ENCODE data around the gene AP1B1.
A peak's percentile ranks its signal among the peaks of the same experiment; 100 is the strongest.
"Not testable (repeated sequence)": the region's sequence is repeated elsewhere in the genome, so short reads cannot be mapped to it uniquely, and the experiment has no call there.

AP1B1 gene

GRCh38 chr22:29386708-29387107 lies 1.7 kb downstream of the AP1B1 start:
- DNase-seq (ENCODE audit: low read depth): no peak

GRCh38 chr22:29385748-29386147 lies 2.6 kb downstream of the AP1B1 start:
- DNase-seq (ENCODE audit: low read depth): no peak

GRCh38 chr22:29385151-29385704 lies 3.1 kb downstream of the AP1B1 start:
- no peak for DNase-seq (ENCODE audit: low read depth)

- DNase-seq (ENCODE audit: low read depth): no peak
Observed at GRCh38 chr22:29383740-29384139, 4.6 kb downstream of the AP1B1 start.

- DNase-seq (ENCODE audit: low read depth): no peak
Observed at GRCh38 chr22:29382580-29383302, 5.6 kb downstream of the AP1B1 start.

- no peak for DNase-seq (ENCODE audit: low read depth)
Observed at GRCh38 chr22:29380856-29381255, 7.5 kb downstream of the AP1B1 start.

- DNase-seq (ENCODE audit: low read depth): no peak
Observed at GRCh38 chr22:29380032-29380781, 8.2 kb downstream of the AP1B1 start.

GRCh38 chr22:29379258-29379657 lies 9.1 kb downstream of the AP1B1 start:
- DNase-seq (ENCODE audit: low read depth): no peak

- DNase-seq (ENCODE audit: low read depth): no peak
Observed at GRCh38 chr22:29377979-29378378, 10.4 kb downstream of the AP1B1 start.

GRCh38 chr22:29376705-29377104 lies 11.7 kb downstream of the AP1B1 start:
- DNase-seq (ENCODE audit: low read depth): not testable (repeated sequence)

GRCh38 chr22:29375398-29376076 lies 12.8 kb downstream of the AP1B1 start:
- no peak for DNase-seq (ENCODE audit: low read depth)

- DNase-seq (ENCODE audit: low read depth): not testable (repeated sequence)
Observed at GRCh38 chr22:29374806-29375205, 13.6 kb downstream of the AP1B1 start.

GRCh38 chr22:29374401-29374800 lies 14.0 kb downstream of the AP1B1 start:
- no peak for DNase-seq (ENCODE audit: low read depth)

GRCh38 chr22:29370537-29370936 lies 17.8 kb downstream of the AP1B1 start:
- DNase-seq (ENCODE audit: low read depth): no peak

- peak; percentile 46 for DNase-seq (ENCODE audit: low read depth)
Observed at GRCh38 chr22:29369460-29369859, 18.9 kb downstream of the AP1B1 start.

GRCh38 chr22:29359469-29359868 lies 28.9 kb downstream of the AP1B1 start:
- no peak for DNase-seq (ENCODE audit: low read depth)

GRCh38 chr22:29357193-29357890 lies 31.0 kb downstream of the AP1B1 start:
- not testable (repeated sequence) for DNase-seq (ENCODE audit: low read depth)

- DNase-seq (ENCODE audit: low read depth): no peak
Observed at GRCh38 chr22:29353860-29354259, 34.5 kb downstream of the AP1B1 start.

- no peak for DNase-seq (ENCODE audit: low read depth)
Observed at GRCh38 chr22:29353286-29353685, 35.1 kb downstream of the AP1B1 start.

GRCh38 chr22:29352778-29353177 lies 35.6 kb downstream of the AP1B1 start:
- DNase-seq (ENCODE audit: low read depth): no peak

- DNase-seq (ENCODE audit: low read depth): no peak
Observed at GRCh38 chr22:29351891-29352290, 36.5 kb downstream of the AP1B1 start.

GRCh38 chr22:29351042-29351441 lies 37.3 kb downstream of the AP1B1 start:
- DNase-seq (ENCODE audit: low read depth): no peak

Data from non-pigmented ciliary epithelial cell (primary cell).